IMR-90 (cell line): ENCODE data around the gene TBC1D16. TPM values are rescaled to one million over a fixed set of nuclear protein-coding genes. Genes with fewer than 3 reads are reported as not detected.

ENCODE experiments used
- ATAC-seq: fragments of 200-7000 bp; cut with Tn5 transposase; 2 replicates; pipeline ENCODE4 v1.9.1; 2020; ENCODE audit warnings: low read depth, mild to moderate bottlenecking, moderate library complexity
- BruUV-seq: library from RNA; stranded (reverse); fragments of 400-500 nt; replicated peaks from 2 replicates; lab custom pipeline; 2021; lab: Mats Ljungman, UMichigan
- CTCF ChIA-PET: fragments of 300-600 bp; formaldehyde crosslinking; extraction: SDS; loops from one replicate; lab custom pipeline; 2021; ENCODE audit warnings: antibody characterized with exemption; lab: Yijun Ruan, JAX
- POLR2A ChIA-PET: fragments of 300-600 bp; sonication (Branson Sonifier 250); formaldehyde crosslinking; loops from one replicate; lab custom pipeline; 2022; ENCODE audit warnings: antibody characterized with exemption; ENCODE audit not compliant: unreplicated experiment; lab: Charles Lee
- DNase-seq: peaks from one replicate; pipeline ENCODE4 v3.0.0; 2013
- H2AFZ ChIP-seq: replicated peaks from 2 replicates; pipeline ENCODE3; 2013; ENCODE audit warnings: low read length, mild to moderate bottlenecking; ENCODE audit not compliant: poor library complexity
- H2AK5ac ChIP-seq: 2 replicates; pipeline ENCODE4 v1.6.1; 2013; ENCODE audit warnings: low read depth, low read length, inconsistent platforms
- H2AK9ac ChIP-seq: replicated peaks from 2 replicates; pipeline ENCODE3; 2013; ENCODE audit warnings: mild to moderate bottlenecking, low read depth, low read length, moderate library complexity; ENCODE audit not compliant: poor library complexity
- H2BK120ac ChIP-seq: 2 replicates; pipeline ENCODE4 v1.6.1; 2013; ENCODE audit warnings: low read depth, low read length, inconsistent platforms
- H2BK15ac ChIP-seq: 3 replicates; pipeline ENCODE4 v1.6.1; 2013; ENCODE audit warnings: low read depth, low read length, inconsistent platforms
- H2BK20ac ChIP-seq: 2 replicates; pipeline ENCODE4 v1.6.1; 2013; ENCODE audit warnings: low read depth, mild to moderate bottlenecking, inconsistent platforms, low read length, moderate library complexity
- H2BK5ac ChIP-seq: 2 replicates; pipeline ENCODE4 v1.6.1; 2013; ENCODE audit warnings: mild to moderate bottlenecking, low read depth, low read length, inconsistent platforms; ENCODE audit not compliant: poor library complexity, severe bottlenecking
- H3K14ac ChIP-seq: replicated peaks from 2 replicates; pipeline ENCODE4 v1.6.1; 2013; ENCODE audit warnings: low read depth, low read length, inconsistent platforms
- H3K18ac ChIP-seq: 2 replicates; pipeline ENCODE4 v1.6.1; 2013; ENCODE audit warnings: low read depth, low read length, control low read depth
- H3K23ac ChIP-seq: 2 replicates; pipeline ENCODE4 v1.6.1; 2013; ENCODE audit warnings: low read depth, low read length, inconsistent platforms
- H3K27ac ChIP-seq: 2 replicates; pipeline ENCODE4 v1.5.1; 2013; ENCODE audit warnings: mild to moderate bottlenecking, control low read depth, low read length; ENCODE audit not compliant: insufficient read depth
- H3K27me3 ChIP-seq: 2 replicates; pipeline ENCODE4 v1.6.1; 2013; ENCODE audit warnings: low read length; ENCODE audit not compliant: control insufficient read depth, insufficient read depth
- H3K36me3 ChIP-seq: 2 replicates; pipeline ENCODE4 v1.6.1; 2013; ENCODE audit warnings: low read length, mixed read lengths; ENCODE audit not compliant: control insufficient read depth, insufficient read depth
- H3K4ac ChIP-seq: 2 replicates; pipeline ENCODE4 v1.6.1; 2013; ENCODE audit warnings: low read depth, low read length, inconsistent platforms
- H3K4me1 ChIP-seq: 2 replicates; pipeline ENCODE4 v1.6.1; 2013; ENCODE audit warnings: low read length, mixed read lengths; ENCODE audit not compliant: control insufficient read depth, insufficient read depth
- H3K4me2 ChIP-seq: 2 replicates; pipeline ENCODE4 v1.6.1; 2013; ENCODE audit warnings: low read depth, mild to moderate bottlenecking, control low read depth, low read length, moderate library complexity
- H3K4me3 ChIP-seq: 2 replicates; pipeline ENCODE4 v1.5.1; 2013; ENCODE audit warnings: low read depth, mild to moderate bottlenecking, control low read depth, low read length, moderate library complexity; ENCODE audit not compliant: insufficient read depth
- H3K56ac ChIP-seq: 2 replicates; pipeline ENCODE4 v1.6.1; 2013; ENCODE audit warnings: low read length, inconsistent platforms; ENCODE audit not compliant: insufficient read depth; ENCODE audit errors: extremely low read depth
- H3K79me1 ChIP-seq, 2 experiments: 2 replicates each; pipeline ENCODE4 v1.6.1; 2013; ENCODE audit warnings: low read length in 2 of 2, inconsistent platforms in 1 of 2, low read depth in 1 of 2
- H3K9ac ChIP-seq: 2 replicates; pipeline ENCODE4 v1.6.1; 2013; ENCODE audit warnings: low read depth, low read length, control low read depth
- H3K9me1 ChIP-seq: 2 replicates; pipeline ENCODE4 v1.6.1; 2013; ENCODE audit warnings: low read length, inconsistent platforms; ENCODE audit not compliant: insufficient read depth
- H3K9me3 ChIP-seq: 2 replicates; pipeline ENCODE4 v1.6.1; 2013; ENCODE audit warnings: low read length; ENCODE audit not compliant: control insufficient read depth, insufficient read depth
- H4K20me1 ChIP-seq: 2 replicates; pipeline ENCODE4 v1.6.1; 2013; ENCODE audit warnings: low read length, inconsistent platforms; ENCODE audit not compliant: insufficient read depth
- H4K5ac ChIP-seq: 2 replicates; pipeline ENCODE4 v1.6.1; 2013; ENCODE audit warnings: mild to moderate bottlenecking, low read depth, low read length, control low read depth
- H4K8ac ChIP-seq, 2 experiments: 2 replicates each; pipeline ENCODE4 v1.6.1; 2013; ENCODE audit warnings: low read depth in 2 of 2, low read length in 2 of 2, control low read depth in 1 of 2, inconsistent platforms in 1 of 2
- H4K91ac ChIP-seq: 2 replicates; pipeline ENCODE4 v1.6.1; 2013; ENCODE audit warnings: low read depth, low read length, inconsistent platforms; ENCODE audit not compliant: insufficient read depth
- BHLHE40 ChIP-seq: fragments of 150-350 bp; IDR thresholded peaks from 2 replicates; pipeline ENCODE4 v1.6.1; 2016; ENCODE audit warnings: mild to moderate bottlenecking, low read depth, low read length
- CEBPB ChIP-seq: IDR thresholded peaks from 2 replicates; pipeline ENCODE4 v1.6.1; 2012; ENCODE audit warnings: low read depth, low read length, improper control_type of control experiment
- CHD1 ChIP-seq: IDR thresholded peaks from 2 replicates; pipeline ENCODE4 v1.6.1; 2012; ENCODE audit warnings: low read depth, low read length, improper control_type of control experiment
- CTCF ChIP-seq: conservative IDR thresholded peaks from 2 replicates; pipeline ENCODE4 v1.5.1; 2012; ENCODE audit warnings: mild to moderate bottlenecking, low read depth, low read length, improper control_type of control experiment
- FOS ChIP-seq: fragments of 150-350 bp; IDR thresholded peaks from 2 replicates; pipeline ENCODE4 v1.6.1; 2016; ENCODE audit warnings: low read depth, low read length
- MAFK ChIP-seq: IDR thresholded peaks from 2 replicates; pipeline ENCODE4 v1.6.1; 2012; ENCODE audit warnings: low read depth, low read length, improper control_type of control experiment
- MAZ ChIP-seq: IDR thresholded peaks from 2 replicates; pipeline ENCODE4 v1.6.1; 2012; ENCODE audit warnings: low read depth, mild to moderate bottlenecking, low read length, improper control_type of control experiment, moderate library complexity, borderline replicate concordance
- MXI1 ChIP-seq: IDR thresholded peaks from 2 replicates; pipeline ENCODE4 v1.6.1; 2012; ENCODE audit warnings: low read depth, mild to moderate bottlenecking, low read length, moderate library complexity, borderline replicate concordance
- NFE2L2 ChIP-seq: fragments of 150-350 bp; IDR thresholded peaks from 2 replicates; pipeline ENCODE4 v1.6.1; 2016; ENCODE audit warnings: low read depth, mild to moderate bottlenecking, low read length
- POLR2A ChIP-seq: IDR thresholded peaks from 2 replicates; pipeline ENCODE4 v1.6.1; 2012; ENCODE audit warnings: mild to moderate bottlenecking, low read depth, low read length
- RAD21 ChIP-seq: IDR thresholded peaks from 2 replicates; pipeline ENCODE4 v1.6.1; 2012; ENCODE audit warnings: low read length, improper control_type of control experiment
- RFX5 ChIP-seq: IDR thresholded peaks from 2 replicates; pipeline ENCODE4 v1.8.0; 2012; ENCODE audit warnings: low read depth, mild to moderate bottlenecking, low read length, moderate library complexity
- SMC3 ChIP-seq: fragments of 150-350 bp; IDR thresholded peaks from 2 replicates; pipeline ENCODE4 v1.6.1; 2016; ENCODE audit warnings: low read depth, mild to moderate bottlenecking, antibody characterized with exemption, low read length, moderate library complexity
- WGBS, 2 experiments: methylation state at CpG; one replicate each; pipeline versions ENCODE4 v1.1.5 to v1.1.7; 2013; ENCODE audit warnings: missing lambda C conversion rate in 2 of 2; ENCODE audit not compliant: insufficient read length in 1 of 2; ENCODE audit errors: extremely low coverage in 2 of 2; 5-methylcytosine and 5-hydroxymethylcytosine counted together
- dilution Hi-C: fragments of 300-500 bp; cut with HindIII; formaldehyde crosslinking; loops from one replicate; pipeline ENCODE4 v1.14.3; 2018; ENCODE audit warnings: low sequenced_read_pairs; ENCODE audit not compliant: unreplicated experiment
- in situ Hi-C: fragments of 300-500 bp; cut with MboI; formaldehyde crosslinking; loops from 3 replicates; pipeline ENCODE4 v1.14.3; 2019; ENCODE audit warnings: low sequenced_read_pairs, inconsistent platforms, mixed read lengths
- intact Hi-C: fragments of 100-400 bp; cut with micrococcal nuclease; formaldehyde crosslinking; loops from 2 replicates; pipeline ENCODE4 v1.10.0; 2022
- polyA plus RNA-seq, 3 experiments: library from polyadenylated mRNA; depleted of rRNA; stranded (reverse); fragments of >200 nt; gene quantifications; 2 replicates each; pipeline ENCODE4 v1.2.3, GENCODE V29; 2012; ENCODE audit warnings: low replicate concordance in 1 of 3
- total RNA-seq: library from RNA; depleted of rRNA; stranded (reverse); fragments of >200 nt; gene quantifications from 2 replicates; pipeline ENCODE4 v1.2.3, GENCODE V29; 2012
- TF ChIP-seq, protein P1 (sequence below): fragments of 150-350 bp; IDR thresholded peaks from 2 replicates; pipeline ENCODE4 v1.6.1; 2016; ENCODE audit warnings: low read depth, mild to moderate bottlenecking, low read length, moderate library complexity, borderline replicate concordance
- TF ChIP-seq, protein P2 (sequence below): fragments of 150-350 bp; IDR thresholded peaks from 2 replicates; pipeline ENCODE4 v1.6.1; 2017; ENCODE audit warnings: mild to moderate bottlenecking, antibody characterized with exemption, low read length, low read depth

Gene TBC1D16
- total and polyA plus RNA-seq, 2 of the 4 experiments (the other 2 are of a cell fraction): 10.1 to 16.7 TPM

GRCh38 chr17:80071116-80071841, 35.6 kb upstream of the TBC1D16 start:
- H2AK5ac ChIP-seq: peak overlapping the region; percentile 52; the same call in 1 of the 2 replicates
- H3K27me3 ChIP-seq: no peaks in the 10 kb centered on the region
- H2BK120ac ChIP-seq: peak overlapping the region; percentile 67
- H3K36me3 ChIP-seq: no peaks in the 10 kb centered on the region
- peak; percentile 40 for DNase-seq
- POLR2A ChIA-PET: interaction anchor here (0.6 kb wide), 1 partner anchor 260 kb away, joined by 3 read pairs; no protein-coding TSS in a partner anchor
- H2BK5ac ChIP-seq: peak overlapping the region; percentile 39
- peak overlapping the region; percentile 88 for H2AK9ac ChIP-seq
- intact Hi-C loops: no loop called here
- H4K8ac ChIP-seq: peak overlapping the region; percentile 71 to 94; a peak in 3 of 4 replicates
- H3K4ac ChIP-seq: peak overlapping the region; percentile 86
- H4K91ac ChIP-seq: peak overlapping the region; percentile 72
- WGBS, 2 experiments: 25% methylated on average over 6 of the region's 20 CpGs; no CpG with 5 or more reads in 1 of the 2 experiments
- peaks cover 18% of the 10 kb centered on the region for H3K4me1 ChIP-seq
- dilution Hi-C loops: no loop called here
- peaks cover 9% of the 10 kb centered on the region for H3K9me1 ChIP-seq
- peak overlapping the region; percentile 86 for H2AFZ ChIP-seq
- H3K56ac ChIP-seq: peak overlapping the region; percentile 29; the same call in 1 of the 2 replicates
- peak overlapping the region; percentile 76 for H3K18ac ChIP-seq
- BruUV-seq: no TSS peak
- peak overlapping the region; percentile 26 for H3K14ac ChIP-seq
- peak overlapping the region; percentile 11 for H3K9ac ChIP-seq
- CTCF ChIA-PET: no interaction called here
- H4K20me1 ChIP-seq: no peaks in the 10 kb centered on the region
- peak overlapping the region; percentile 38 for H3K27ac ChIP-seq
- no peaks in the 10 kb centered on the region for H3K9me3 ChIP-seq
- ATAC-seq: peak; percentile 32
- H3K23ac ChIP-seq: 0 out of 2 replicates have a peak overlapping the region, but pooled peaks have one; percentile 40
- no peaks in the 10 kb centered on the region for H3K79me1 ChIP-seq
- H3K4me2 ChIP-seq: peak overlapping the region; percentile 80
- peak overlapping the region; percentile 94 for H4K5ac ChIP-seq
- H2BK15ac ChIP-seq: peak overlapping the region; percentile 87; the same call in 2 of the 3 replicates
- H3K4me3 ChIP-seq: no peak overlapping the region
- in situ Hi-C loops: no loop called here
- peak overlapping the region; percentile 43 for H2BK20ac ChIP-seq
- TF ChIP-seq MAFK (no peak), CEBPB (no peak), CTCF (no peak), BHLHE40 (no peak), RFX5 (no peak), SMC3 (no peak), NFE2L2 (no peak), MAZ (no peak), POLR2A (no peak), FOS (no peak), CHD1 (no peak), RAD21 (no peak), MXI1 (no peak)
- TF ChIP-seq, protein P1, sequence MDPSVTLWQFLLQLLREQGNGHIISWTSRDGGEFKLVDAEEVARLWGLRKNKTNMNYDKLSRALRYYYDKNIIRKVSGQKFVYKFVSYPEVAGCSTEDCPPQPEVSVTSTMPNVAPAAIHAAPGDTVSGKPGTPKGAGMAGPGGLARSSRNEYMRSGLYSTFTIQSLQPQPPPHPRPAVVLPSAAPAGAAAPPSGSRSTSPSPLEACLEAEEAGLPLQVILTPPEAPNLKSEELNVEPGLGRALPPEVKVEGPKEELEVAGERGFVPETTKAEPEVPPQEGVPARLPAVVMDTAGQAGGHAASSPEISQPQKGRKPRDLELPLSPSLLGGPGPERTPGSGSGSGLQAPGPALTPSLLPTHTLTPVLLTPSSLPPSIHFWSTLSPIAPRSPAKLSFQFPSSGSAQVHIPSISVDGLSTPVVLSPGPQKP: no peak
- TF ChIP-seq, protein P2, sequence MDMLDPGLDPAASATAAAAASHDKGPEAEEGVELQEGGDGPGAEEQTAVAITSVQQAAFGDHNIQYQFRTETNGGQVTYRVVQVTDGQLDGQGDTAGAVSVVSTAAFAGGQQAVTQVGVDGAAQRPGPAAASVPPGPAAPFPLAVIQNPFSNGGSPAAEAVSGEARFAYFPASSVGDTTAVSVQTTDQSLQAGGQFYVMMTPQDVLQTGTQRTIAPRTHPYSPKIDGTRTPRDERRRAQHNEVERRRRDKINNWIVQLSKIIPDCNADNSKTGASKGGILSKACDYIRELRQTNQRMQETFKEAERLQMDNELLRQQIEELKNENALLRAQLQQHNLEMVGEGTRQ: no peak
